Colonic mucosa (tissue), 4 donors: ENCODE measurements around the gene EVA1A. TPM values are rescaled to one million over a fixed set of nuclear protein-coding genes. Genes with fewer than 3 reads are reported as not detected.

Source experiments
- DNase-seq: peaks from one replicate; pipeline ENCODE4 v3.0.0-alpha.2; 2020
- H3K27ac ChIP-seq: fragments of 200-600 bp; one replicate; pipeline ENCODE4 v1.8.0; 2021
- H3K27me3 ChIP-seq: fragments of 200-600 bp; one replicate; pipeline ENCODE4 v1.8.0; 2021
- H3K36me3 ChIP-seq: fragments of 200-600 bp; one replicate; pipeline ENCODE4 v1.8.0; 2021
- H3K4me1 ChIP-seq: fragments of 200-600 bp; one replicate; pipeline ENCODE4 v1.8.0; 2021; ENCODE audit warnings: mild to moderate bottlenecking
- H3K4me3 ChIP-seq: fragments of 200-600 bp; one replicate; pipeline ENCODE4 v1.8.0; 2021
- H3K9ac ChIP-seq, 2 donors: one replicate each; pipeline ENCODE4 v1.7.0; 2013; ENCODE audit warnings: control low read depth in 2 of 2, low read depth in 2 of 2, low read length in 2 of 2
- H3K9me3 ChIP-seq: fragments of 200-600 bp; one replicate; pipeline ENCODE4 v1.8.0; 2021
- intact Hi-C: fragments of 100-400 bp; cut with DNase I; formaldehyde crosslinking; loops from one replicate; pipeline ENCODE4 v1.14.1; 2022
- total RNA-seq, 2 donors: library from RNA; stranded (reverse); fragmentation: NEBNext Ultra II Directional in 1 of 2; extraction: Animal tissue kit (Norgen Biotek cat#: 25700) in 1 of 2; gene quantifications; one replicate each; pipeline ENCODE4 v1.2.1, GENCODE V29; 2021
- TF ChIP-seq, protein P1 (sequence below): fragments of 200-600 bp; IDR thresholded peaks from one replicate; pipeline ENCODE4 v1.8.0; 2022; ENCODE audit warnings: antibody characterized with exemption, mild to moderate bottlenecking
- donor health status: healthy.
- donor health status: DM: no; HTN: no; CAD: no.
- donor health status: DM: no; HTN: no; CAD: no.

The EVA1A gene
- total RNA-seq, 2 donors from 2014 or later = 0.25 to 0.77 TPM

GRCh38 chr2:75527676-75528075 lies 33.1 kb downstream of the EVA1A start:
- Histone ChIP-seq H3K27me3 (no peaks in the 10 kb centered on the region), H3K27ac (no peak overlapping the region), H3K36me3 (no peaks in the 10 kb centered on the region), H3K4me1 (no peaks in the 10 kb centered on the region), H3K4me3 (no peak overlapping the region), H3K9ac (no peak overlapping the region), H3K9me3 (no peaks in the 10 kb centered on the region)
- TF ChIP-seq, protein P1, sequence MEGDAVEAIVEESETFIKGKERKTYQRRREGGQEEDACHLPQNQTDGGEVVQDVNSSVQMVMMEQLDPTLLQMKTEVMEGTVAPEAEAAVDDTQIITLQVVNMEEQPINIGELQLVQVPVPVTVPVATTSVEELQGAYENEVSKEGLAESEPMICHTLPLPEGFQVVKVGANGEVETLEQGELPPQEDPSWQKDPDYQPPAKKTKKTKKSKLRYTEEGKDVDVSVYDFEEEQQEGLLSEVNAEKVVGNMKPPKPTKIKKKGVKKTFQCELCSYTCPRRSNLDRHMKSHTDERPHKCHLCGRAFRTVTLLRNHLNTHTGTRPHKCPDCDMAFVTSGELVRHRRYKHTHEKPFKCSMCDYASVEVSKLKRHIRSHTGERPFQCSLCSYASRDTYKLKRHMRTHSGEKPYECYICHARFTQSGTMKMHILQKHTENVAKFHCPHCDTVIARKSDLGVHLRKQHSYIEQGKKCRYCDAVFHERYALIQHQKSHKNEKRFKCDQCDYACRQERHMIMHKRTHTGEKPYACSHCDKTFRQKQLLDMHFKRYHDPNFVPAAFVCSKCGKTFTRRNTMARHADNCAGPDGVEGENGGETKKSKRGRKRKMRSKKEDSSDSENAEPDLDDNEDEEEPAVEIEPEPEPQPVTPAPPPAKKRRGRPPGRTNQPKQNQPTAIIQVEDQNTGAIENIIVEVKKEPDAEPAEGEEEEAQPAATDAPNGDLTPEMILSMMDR = no peak
- intact Hi-C loops = no loop called here
- no peak for DNase-seq

DNA sequence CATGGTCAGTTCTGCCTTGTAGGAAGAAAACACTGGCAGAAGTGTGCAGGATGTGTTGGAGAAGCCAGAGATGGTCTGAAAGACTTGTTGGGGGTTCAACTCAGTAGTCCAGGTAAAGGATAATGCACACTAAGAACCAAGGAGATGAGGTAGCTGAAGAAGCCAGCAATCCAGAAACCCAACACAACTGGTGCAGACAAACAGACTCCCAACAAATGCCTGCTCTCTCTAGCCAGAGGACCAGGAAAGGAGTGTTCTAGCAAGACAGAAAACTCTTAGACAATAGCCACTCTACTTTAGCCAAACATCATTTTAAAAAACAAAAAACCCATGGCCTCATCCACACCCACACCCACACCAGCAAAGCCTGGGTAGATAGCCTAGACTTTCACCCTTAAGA lies 33.9 kb downstream of the EVA1A start:
- intact Hi-C loops = no loop called here
- Histone ChIP-seq H3K27me3 (no peaks in the 10 kb centered on the region), H3K4me3 (no peak overlapping the region), H3K27ac (no peak overlapping the region), H3K9ac (no peak overlapping the region), H3K36me3 (no peaks in the 10 kb centered on the region), H3K9me3 (no peaks in the 10 kb centered on the region), H3K4me1 (no peaks in the 10 kb centered on the region)
- DNase-seq = no peak
- TF ChIP-seq, protein P1 = no peak

DNA sequence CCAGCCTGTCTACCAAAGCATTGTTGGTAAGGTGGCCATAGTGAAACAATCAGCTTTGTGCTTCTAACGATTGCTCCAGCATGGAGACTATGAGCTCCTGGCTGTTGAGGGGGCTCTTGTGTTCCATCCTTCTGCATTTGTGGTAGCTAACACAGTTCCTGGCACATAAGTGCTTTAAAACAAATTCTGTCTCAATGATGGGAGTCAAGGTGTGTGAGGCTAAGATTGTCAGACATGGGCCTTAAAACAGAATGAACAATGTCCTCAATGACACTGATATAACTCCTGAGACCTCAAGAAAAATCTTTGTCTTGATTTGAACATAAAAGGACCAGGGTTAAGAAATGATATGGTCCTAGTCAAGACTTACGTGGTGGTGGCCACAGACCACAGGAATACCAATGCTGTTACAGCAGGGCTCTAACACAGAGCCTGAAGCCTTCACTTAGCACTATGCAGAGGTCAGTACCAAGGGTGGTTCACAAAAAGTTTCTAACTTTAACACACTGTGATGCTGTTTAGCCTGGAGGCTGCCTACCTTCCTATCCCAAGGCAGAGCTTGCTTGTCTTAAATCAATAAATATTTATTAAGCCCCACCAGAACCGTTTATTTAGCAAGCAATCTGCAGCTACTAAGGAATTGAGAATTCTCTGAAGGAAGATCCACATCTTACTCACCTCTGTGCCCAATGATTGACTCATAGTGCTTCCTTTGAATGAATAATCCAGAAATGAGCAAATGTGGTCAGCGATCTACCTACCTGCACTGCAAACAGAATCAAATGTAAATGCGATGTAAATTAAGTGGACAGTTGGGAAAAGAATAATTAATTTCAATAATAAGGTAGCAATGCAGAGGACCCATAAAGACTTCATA lies 35.1 kb downstream of the EVA1A start:
- Histone ChIP-seq H3K4me3 (no peak overlapping the region), H3K36me3 (no peaks in the 10 kb centered on the region), H3K27me3 (no peaks in the 10 kb centered on the region), H3K4me1 (no peaks in the 10 kb centered on the region), H3K9me3 (no peaks in the 10 kb centered on the region), H3K27ac (no peak overlapping the region), H3K9ac (no peak overlapping the region)
- intact Hi-C loops = no loop called here
- DNase-seq = no peak
- TF ChIP-seq, protein P1 = no peak

- Histone ChIP-seq H3K4me3 (no peak overlapping the region), H3K36me3 (no peaks in the 10 kb centered on the region), H3K9ac (no peak overlapping the region), H3K9me3 (no peaks in the 10 kb centered on the region), H3K4me1 (no peaks in the 10 kb centered on the region), H3K27me3 (no peaks in the 10 kb centered on the region), H3K27ac (no peak overlapping the region)
- TF ChIP-seq, protein P1 = no peak
- intact Hi-C loops = no loop called here
- no peak for DNase-seq
Measured at GRCh38 chr2:75524276-75524911, 36.3 kb downstream of the EVA1A start.

- H3K4me1 ChIP-seq = no peaks in the 10 kb centered on the region
- TF ChIP-seq, protein P1 = no peak
- intact Hi-C loops = no loop called here
- no peaks in the 10 kb centered on the region for H3K27me3 ChIP-seq
- DNase-seq = no peak
- no peak overlapping the region for H3K9ac ChIP-seq
- no peaks in the 10 kb centered on the region for H3K36me3 ChIP-seq
- no peaks in the 10 kb centered on the region for H3K9me3 ChIP-seq
- no peak overlapping the region for H3K27ac ChIP-seq
- H3K4me3 ChIP-seq = no peak overlapping the region
Measured at GRCh38 chr2:75523313-75524275, 37.1 kb downstream of the EVA1A start.
